PC-9 (cell line): Measurements from ENCODE around the gene TNK2. TPM values are rescaled to one million over a fixed set of nuclear protein-coding genes. Genes with fewer than 3 reads are reported as not detected.

ENCODE experiments used
- BruUV-seq: library from RNA; stranded (reverse); fragments of 400-500 nt; replicated peaks from 2 replicates; lab custom pipeline; 2021; lab: Mats Ljungman, UMichigan
- CTCF ChIA-PET: fragments of 300-600 bp; sonication (Branson Sonifier 250); formaldehyde crosslinking; loops from one replicate; lab custom pipeline; 2022; ENCODE audit warnings: antibody characterized with exemption; lab: Charles Lee
- POLR2A ChIA-PET: fragments of 300-600 bp; sonication (Branson Sonifier 250); formaldehyde crosslinking; loops from one replicate; lab custom pipeline; 2022; ENCODE audit warnings: antibody characterized with exemption; ENCODE audit not compliant: unreplicated experiment; lab: Charles Lee
- DNase-seq, 2 experiments: peaks; one replicate each; pipeline versions ENCODE4 v3.0.0 to v3.0.0-alpha.2; 2015 to 2022; ENCODE audit warnings: mixed read lengths in 1 of 2
- H2AFZ ChIP-seq: fragments of 200-600 bp; sonication (generic); 2 replicates; pipeline ENCODE4 v1.8.1; 2017; ENCODE audit warnings: antibody characterized with exemption
- H3F3A ChIP-seq: fragments of 200-600 bp; sonication (generic); 2 replicates; pipeline ENCODE4 v1.8.1; 2017; ENCODE audit warnings: antibody characterized with exemption, mild to moderate bottlenecking, low read depth; ENCODE audit not compliant: insufficient read depth
- H3K27ac ChIP-seq: fragments of 200-600 bp; sonication (generic); 2 replicates; pipeline ENCODE4 v1.6.1; 2016; ENCODE audit warnings: mixed run types
- H3K27me3 ChIP-seq: fragments of 200-600 bp; sonication (generic); 2 replicates; pipeline ENCODE4 v1.6.1; 2016; ENCODE audit warnings: low read depth, mixed run types; ENCODE audit not compliant: insufficient read depth
- H3K36me3 ChIP-seq: fragments of 200-600 bp; sonication (generic); 2 replicates; pipeline ENCODE4 v1.6.1; 2016; ENCODE audit warnings: low read depth, mixed run types
- H3K4me1 ChIP-seq: fragments of 200-600 bp; sonication (generic); replicated peaks from 2 replicates; pipeline ENCODE4 v1.6.1; 2016; ENCODE audit warnings: mixed run types; ENCODE audit not compliant: insufficient read depth
- H3K4me2 ChIP-seq: fragments of 200-600 bp; sonication (generic); 2 replicates; pipeline ENCODE4 v1.6.1; 2017; ENCODE audit warnings: mixed run types
- H3K4me3 ChIP-seq: fragments of 200-600 bp; sonication (generic); 2 replicates; pipeline ENCODE4 v1.6.1; 2016; ENCODE audit warnings: mixed run types
- H3K79me2 ChIP-seq: fragments of 200-600 bp; sonication (generic); 2 replicates; pipeline ENCODE4 v1.6.1; 2017; ENCODE audit warnings: low read depth, mixed run types
- H3K9me2 ChIP-seq: fragments of 200-600 bp; sonication (generic); 2 replicates; pipeline ENCODE4 v1.8.1; 2017; ENCODE audit warnings: mild to moderate bottlenecking; ENCODE audit not compliant: insufficient read depth
- H3K9me3 ChIP-seq: fragments of 200-600 bp; sonication (generic); 2 replicates; pipeline ENCODE4 v1.8.1; 2016; ENCODE audit warnings: low read depth; ENCODE audit not compliant: insufficient read depth
- H4K20me1 ChIP-seq: fragments of 200-600 bp; sonication (generic); 2 replicates; pipeline ENCODE4 v1.8.1; 2017; ENCODE audit not compliant: insufficient read depth
- CTCF ChIP-seq: fragments of 200-600 bp; sonication (generic); conservative IDR thresholded peaks from 2 replicates; pipeline ENCODE4 v1.6.1; 2017; ENCODE audit warnings: mixed run types, antibody characterized with exemption, mild to moderate bottlenecking, moderate library complexity
- EZH2 ChIP-seq: fragments of 200-600 bp; sonication (generic); IDR thresholded peaks from 2 replicates; pipeline ENCODE4 v1.8.0; 2017; ENCODE audit warnings: antibody characterized with exemption, low read depth
- intact Hi-C: fragments of 100-400 bp; cut with micrococcal nuclease; formaldehyde crosslinking; loops from one replicate; pipeline ENCODE4 v1.10.0; 2022; ENCODE audit not compliant: unreplicated experiment
- total RNA-seq: library from RNA; stranded (reverse); gene quantifications from 2 replicates; pipeline ENCODE4 v1.2.3, GENCODE V29; 2021

The TNK2 gene
- total RNA-seq, 1 experiment from 2014 or later = 118 TPM

- H3K4me3 ChIP-seq = no peak overlapping the region
- H3K4me1 ChIP-seq = no peaks in the 10 kb centered on the region
- peaks cover 42% of the 10 kb centered on the region for H3F3A ChIP-seq
- no peaks in the 10 kb centered on the region for H4K20me1 ChIP-seq
- no peak overlapping the region for H3K4me2 ChIP-seq
- H3K9me3 ChIP-seq = no peaks in the 10 kb centered on the region
- no peak overlapping the region for H3K27ac ChIP-seq
- no peak for DNase-seq
- peaks cover 6% of the 10 kb centered on the region; the same call in 1 of the 2 replicates for H3K36me3 ChIP-seq
- intact Hi-C loops = no loop called here
- no peaks in the 10 kb centered on the region for H3K79me2 ChIP-seq
- no peaks in the 10 kb centered on the region for H3K27me3 ChIP-seq
- ChIA-PET POLR2A (no interaction called here), CTCF (interaction anchor here (0.6 kb wide), 1 partner anchor 27 kb away, joined by 3 read pairs; no protein-coding TSS in a partner anchor)
- TF ChIP-seq EZH2 (no peak), CTCF (no peak)
- no peak overlapping the region for H2AFZ ChIP-seq
- no TSS peak for BruUV-seq
- no peaks in the 10 kb centered on the region for H3K9me2 ChIP-seq
Observed at GRCh38 chr3:195887670-195888069, 20.7 kb downstream of the TNK2 start.

GRCh38 chr3:195886181-195887141 is 21.9 kb downstream of the TNK2 start:
- Histone ChIP-seq H3K4me3 (no peak overlapping the region), H3K36me3 (peaks cover 6% of the 10 kb centered on the region; the same call in 1 of the 2 replicates), H4K20me1 (no peaks in the 10 kb centered on the region), H3F3A (peaks cover 45% of the 10 kb centered on the region), H3K27ac (no peak overlapping the region), H3K4me1 (no peaks in the 10 kb centered on the region), H3K9me3 (no peaks in the 10 kb centered on the region), H2AFZ (no peak overlapping the region), H3K79me2 (no peaks in the 10 kb centered on the region), H3K27me3 (no peaks in the 10 kb centered on the region), H3K9me2 (no peaks in the 10 kb centered on the region), H3K4me2 (no peak overlapping the region)
- ChIA-PET CTCF (interaction anchor here (0.6 to 1.4 kb wide), 2 partner anchors 26 to 27 kb away, joined by 3 to 12 read pairs; no protein-coding TSS in a partner anchor), POLR2A (no interaction called here)
- DNase-seq = no peak
- BruUV-seq = no TSS peak
- intact Hi-C loops = no loop called here
- TF ChIP-seq EZH2 (no peak), CTCF (no peak)

- H3K36me3 ChIP-seq = peaks cover 6% of the 10 kb centered on the region; the same call in 1 of the 2 replicates
- H3K4me3 ChIP-seq = no peak overlapping the region
- intact Hi-C loops = no loop called here
- BruUV-seq = no TSS peak
- no peak overlapping the region for H3K27ac ChIP-seq
- no peak overlapping the region for H2AFZ ChIP-seq
- no peaks in the 10 kb centered on the region for H3K79me2 ChIP-seq
- TF ChIP-seq EZH2 = no peak
- TF ChIP-seq CTCF = no peak
- H3K27me3 ChIP-seq = no peaks in the 10 kb centered on the region
- ChIA-PET CTCF (interaction anchor here (0.8 to 1.4 kb wide), 2 partner anchors 26 to 605 kb away, joined by 10 to 12 read pairs; no protein-coding TSS in a partner anchor), POLR2A (no interaction called here)
- peaks cover 40% of the 10 kb centered on the region for H3F3A ChIP-seq
- no peaks in the 10 kb centered on the region for H3K4me1 ChIP-seq
- H3K9me2 ChIP-seq = no peaks in the 10 kb centered on the region
- H3K9me3 ChIP-seq = no peaks in the 10 kb centered on the region
- no peak overlapping the region for H3K4me2 ChIP-seq
- no peak for DNase-seq
- no peaks in the 10 kb centered on the region for H4K20me1 ChIP-seq
Observed at GRCh38 chr3:195885036-195885891, 23.1 kb downstream of the TNK2 start.
